LNCaP clone FGC (cell line): ENCODE data around the gene PTPRD.

Experiments
- DNase-seq: peaks from one replicate; pipeline ENCODE4 v3.0.0-alpha.2; 2011; ENCODE audit warnings: low read depth
- H3K4me3 ChIP-seq: 2 replicates; pipeline ENCODE4 v1.5.1; 2011; ENCODE audit warnings: mild to moderate bottlenecking, low read depth, low read length, control low read depth
- CTCF ChIP-seq: IDR thresholded peaks from 2 replicates; pipeline ENCODE4 v1.5.1; 2012; ENCODE audit warnings: mild to moderate bottlenecking; ENCODE audit not compliant: control insufficient read depth, insufficient read depth; ENCODE audit errors: extremely low read depth

PTPRD gene

GRCh38 chr9:10438955-10439354 is 173.8 kb downstream of the PTPRD start:
- H3K4me3 ChIP-seq, result no peak overlapping the region
- no peak for TF ChIP-seq CTCF

GRCh38 chr9:10436756-10437155 is 176.0 kb downstream of the PTPRD start:
- no peak overlapping the region for H3K4me3 ChIP-seq
- TF ChIP-seq CTCF, result no peak
- no peak for DNase-seq

More at GRCh38 chr9:10438955-10439354, 173.8 kb downstream of the PTPRD start:
- no peak for DNase-seq

GRCh38 chr9:10434412-10434811 is 178.4 kb downstream of the PTPRD start:
- no peak overlapping the region for H3K4me3 ChIP-seq
- no peak for DNase-seq
- TF ChIP-seq CTCF, result no peak

DNA sequence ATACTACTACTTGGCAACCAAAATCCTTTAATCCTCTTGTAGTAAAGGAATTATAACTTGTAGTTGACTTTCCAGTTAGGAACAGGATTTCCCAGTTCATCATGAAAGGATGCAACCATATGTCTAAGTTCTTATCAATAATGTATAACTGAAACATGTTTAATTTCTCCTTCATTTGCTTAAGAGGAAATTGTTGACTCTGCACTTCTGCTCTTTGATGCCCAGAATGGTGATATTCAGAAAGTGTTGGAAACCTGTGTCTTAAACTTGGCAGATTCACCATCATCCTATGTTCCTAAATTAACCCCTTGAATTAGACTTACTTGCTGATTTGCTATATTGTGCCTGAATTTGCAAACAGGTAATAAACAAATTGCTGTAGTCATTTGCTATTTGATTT is 201.5 kb downstream of the PTPRD start:
- no peak for TF ChIP-seq CTCF
- H3K4me3 ChIP-seq, result no peak overlapping the region
- DNase-seq, result no peak

DNA sequence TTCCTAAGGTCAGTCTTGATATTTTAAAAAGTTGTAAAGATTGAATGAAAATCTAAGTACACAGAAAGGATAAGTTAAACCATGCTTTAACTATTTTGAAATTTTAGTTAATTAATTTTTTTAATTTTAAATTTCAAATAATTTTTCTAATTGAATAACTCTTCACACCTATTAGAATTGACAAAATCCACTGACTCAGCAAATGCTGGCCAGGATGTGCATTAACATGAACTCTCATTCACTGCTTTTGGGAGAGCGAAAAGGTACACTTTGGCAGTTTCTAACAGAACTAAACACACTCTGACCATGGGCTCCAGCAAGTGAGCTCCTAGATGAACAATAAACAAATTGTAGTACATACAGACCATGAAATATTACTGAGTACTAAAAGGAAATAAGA is 209.5 kb downstream of the PTPRD start:
- no peak overlapping the region for H3K4me3 ChIP-seq
- no peak for TF ChIP-seq CTCF
- DNase-seq, result no peak

GRCh38 chr9:10396615-10397014 is 216.2 kb downstream of the PTPRD start:
- no peak overlapping the region for H3K4me3 ChIP-seq
- no peak for TF ChIP-seq CTCF
- no peak for DNase-seq

DNA sequence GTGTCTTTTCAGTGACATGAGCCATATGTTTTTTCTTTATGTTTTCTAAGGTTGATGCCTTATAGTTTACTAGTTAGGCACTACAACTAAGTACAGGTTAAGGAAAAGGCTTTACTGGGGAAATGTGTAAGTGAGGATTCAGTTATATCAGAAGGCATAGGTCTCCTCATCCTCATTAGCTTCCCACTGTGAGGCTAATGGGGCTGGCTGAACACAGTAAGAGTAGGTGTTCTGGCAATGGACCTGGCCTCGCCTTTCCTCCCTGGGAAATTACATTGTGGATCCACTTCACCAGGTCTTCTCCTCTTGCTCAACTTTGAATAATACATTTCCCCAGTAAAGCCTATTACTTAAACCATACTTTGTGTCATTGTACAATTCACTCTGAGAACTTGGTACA is 225.5 kb downstream of the PTPRD start:
- no peak overlapping the region for H3K4me3 ChIP-seq
- no peak for TF ChIP-seq CTCF
- no peak for DNase-seq
